ENCODE results near the gene IRAK2.

Gene IRAK2

GRCh38 chr3:10286596-10287295, 122.0 kb downstream of the IRAK2 start:
- peak in 1 of 2 experiments; percentile 33 for DNase-seq

- no peak for DNase-seq
Measured at GRCh38 chr3:10287936-10288574, 123.3 kb downstream of the IRAK2 start.

DNA sequence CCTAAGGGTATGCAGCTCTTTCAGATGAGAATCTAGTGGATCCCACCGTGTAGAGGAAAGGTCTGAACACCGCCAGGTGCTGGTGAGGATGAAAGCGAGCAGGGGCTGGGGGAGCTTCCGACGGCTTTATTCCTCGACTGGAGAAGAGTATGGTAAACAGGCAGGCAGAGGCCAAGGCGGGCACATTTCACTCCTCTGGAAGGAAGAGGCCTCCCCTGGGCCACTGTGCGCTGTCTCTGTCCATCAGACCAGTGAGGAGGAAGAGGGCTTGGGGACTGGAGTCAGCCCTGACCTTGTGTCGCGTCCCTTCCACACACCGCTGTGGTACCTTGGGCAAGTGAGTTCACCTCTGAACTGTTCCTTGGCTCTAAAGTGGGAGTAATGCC, 123.8 kb downstream of the IRAK2 start:
- DNase-seq = no peak

DNA sequence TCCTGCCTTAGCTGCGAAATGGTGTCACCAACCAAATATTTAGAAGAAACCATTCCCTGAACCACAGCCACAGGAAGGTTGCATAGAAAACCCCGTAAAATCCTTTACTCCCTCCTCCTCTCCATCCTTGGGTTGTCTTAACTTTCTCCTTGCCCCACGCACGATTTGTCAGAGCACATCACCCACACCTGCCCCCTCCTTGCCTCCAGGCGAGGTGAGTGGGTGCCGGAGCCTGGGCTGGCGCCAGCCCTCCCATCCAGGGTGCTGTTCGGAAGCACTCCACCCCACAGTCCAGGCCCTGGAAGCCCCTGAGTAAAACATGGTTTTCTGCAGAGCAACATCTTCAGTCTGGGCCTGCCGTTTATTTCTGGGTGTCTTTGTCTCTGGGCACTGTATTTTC, 124.4 kb downstream of the IRAK2 start:
- DNase-seq = no peak

DNA sequence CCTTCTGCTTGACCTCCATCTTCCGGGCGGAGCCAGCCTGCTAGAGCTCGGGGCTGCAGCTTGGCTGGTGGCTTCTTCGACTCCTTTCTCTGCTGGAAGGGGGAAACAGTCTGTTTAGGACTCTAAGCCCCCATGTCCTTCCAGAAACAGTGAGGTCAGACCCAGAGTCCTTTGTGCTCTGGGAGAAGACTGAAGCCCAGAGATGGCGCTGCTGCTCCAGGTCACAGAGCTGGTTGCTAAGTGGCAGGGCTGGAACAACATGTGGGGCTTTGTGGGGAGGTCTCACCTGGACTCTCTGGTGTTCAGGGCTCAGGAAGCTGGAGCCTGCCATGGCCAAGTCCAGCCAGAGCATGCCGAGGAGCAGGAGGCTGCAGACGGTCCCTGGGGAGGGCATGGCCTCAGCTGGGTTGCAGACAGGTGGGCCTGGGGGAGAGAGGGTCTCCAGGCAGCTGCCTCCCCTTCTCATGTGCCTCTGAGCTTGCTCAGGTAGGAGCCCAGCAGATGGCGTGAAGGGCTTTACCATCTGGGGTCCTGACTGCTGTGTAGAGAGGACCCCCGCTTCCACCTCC, 125.2 kb downstream of the IRAK2 start:
- no peak for DNase-seq

- DNase-seq = no peak
Measured at GRCh38 chr3:10290481-10291176, 125.9 kb downstream of the IRAK2 start.

DNA sequence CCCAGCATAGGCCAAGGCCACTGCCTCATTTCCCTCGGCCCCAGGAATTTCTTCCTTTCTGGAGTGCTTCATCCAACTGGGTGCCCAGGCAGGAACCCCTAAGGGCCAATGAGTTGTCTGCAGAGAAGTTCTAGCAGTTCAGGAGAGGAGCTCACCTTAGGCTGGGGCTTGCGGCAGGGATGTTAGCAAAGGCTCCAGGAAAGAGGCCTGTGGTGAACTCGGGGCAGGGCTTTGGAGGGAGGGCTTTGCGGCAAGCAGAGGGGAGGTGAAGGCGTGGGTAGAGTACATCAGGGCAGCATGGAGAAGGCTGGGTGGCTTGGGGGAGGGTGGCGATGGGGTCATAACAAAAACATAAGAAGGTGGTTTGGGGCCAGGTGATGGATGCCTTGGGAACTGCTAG, 126.9 kb downstream of the IRAK2 start:
- DNase-seq = no peak

DNA sequence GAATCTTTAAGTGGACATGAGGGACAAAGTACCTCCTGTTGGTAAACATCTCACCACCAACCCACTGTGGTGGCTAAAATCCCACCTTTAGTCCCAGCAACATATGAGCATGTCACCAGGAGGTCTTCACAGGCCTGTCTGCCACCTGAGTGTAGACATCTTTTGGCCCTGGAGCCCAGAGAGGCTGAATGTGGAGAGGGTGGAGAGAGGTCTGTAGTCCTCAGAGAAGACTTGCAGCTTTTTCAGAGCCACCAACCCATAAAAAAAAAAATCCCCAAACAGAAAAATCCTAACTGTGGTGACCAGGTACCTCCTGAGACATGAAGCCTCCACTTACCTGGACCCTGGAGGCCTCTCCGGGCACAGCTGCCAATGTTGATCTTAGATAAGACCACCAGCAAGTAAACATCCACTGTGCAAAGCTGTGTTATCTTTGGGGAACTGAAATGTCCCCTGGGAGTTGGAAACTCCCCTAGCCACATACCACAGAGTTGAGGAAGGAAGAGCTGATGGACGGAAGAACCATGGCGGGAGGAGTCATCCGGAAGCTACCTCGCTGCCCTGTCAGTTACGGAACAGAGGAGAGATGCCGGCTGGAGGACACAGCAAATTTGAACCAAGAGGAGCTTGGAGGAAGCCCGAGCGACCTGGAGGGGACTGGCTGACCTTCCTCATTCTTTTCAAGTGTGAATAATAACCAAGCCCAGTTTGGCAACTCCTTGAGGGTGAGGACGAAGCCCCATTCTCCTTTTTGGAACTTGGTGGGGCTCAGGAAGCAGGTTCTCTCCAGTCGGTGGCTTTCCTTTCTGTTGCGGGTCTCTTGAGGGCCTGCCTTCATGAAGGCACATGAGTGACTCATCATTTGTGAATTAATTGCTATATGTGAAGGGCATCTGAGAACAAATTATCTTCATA, 128.0 kb downstream of the IRAK2 start, which contains the start of gene GHRL:
Gene GHRL (minus strand): TSS at position 443 of the 915 bp plus-strand sequence. CDS start 2,767 bp downstream, outside the sequence.
- DNase-seq = no peak

Data from activated T-cell treated with anti-CD3 and anti-CD28 coated beads, Interleukin-2, amount 50 U/mL, for 48 hours (primary cell).